ENCODE measurements around the gene BRIP1. TPM values are rescaled to one million over a fixed set of nuclear protein-coding genes. Genes with fewer than 3 reads are reported as not detected.

Gene BRIP1
- total and polyA plus RNA-seq, 10 of the 15 experiments (the other 5 are each of a cell fraction or from before 2014, with no cell fraction given) = 4.0 to 24.2 (median 12.8) TPM

GRCh38 chr17:61816538-61816937 lies 46.8 kb downstream of the BRIP1 start:
- SMC1A ChIA-PET (ENCODE audit: uncharacterized antibody, unreplicated experiment) = interaction anchor here (1.2 to 3.4 kb wide), 4 partner anchors 11 to 293 kb away, joined by 3 to 15 read pairs (median 6); no protein-coding TSS in a partner anchor
- Histone ChIP-seq H2AFZ (ENCODE audit: control insufficient read depth, low read depth, low read length) (peak overlapping the region; percentile 58), H3K4me2 (ENCODE audit: control insufficient read depth, insufficient read depth) (peak overlapping the region; percentile 35; the same call in 1 of the 2 replicates), H3K4me3 (no peak overlapping the region), H3K36me3 (ENCODE audit: control insufficient read depth in 2 of 2, insufficient read depth in 2 of 2, low read length in 1 of 2) (peaks cover 0 to 2% of the 10 kb centered on the region in 2 experiments; a peak in 2 of 4 replicates), H3K9me3 (replicated peaks; ENCODE audit: control insufficient read depth, insufficient read depth, low read length) (peaks cover 4% of the 10 kb centered on the region; the same call in 2 of the 3 replicates), H4K20me1 (ENCODE audit: control insufficient read depth, insufficient read depth) (no peaks in the 10 kb centered on the region), H3K4me1 (ENCODE audit: control insufficient read depth, insufficient read depth, low read length) (peaks cover 5% of the 10 kb centered on the region), H3K27ac (ENCODE audit: control insufficient read depth, insufficient read depth) (peak overlapping the region; percentile 45), H3K27me3 (replicated peaks in 1 of 2; ENCODE audit: control insufficient read depth in 2 of 2, insufficient read depth in 2 of 2, low read length in 1 of 2) (no peaks in the 10 kb centered on the region), H3K9ac (ENCODE audit: control insufficient read depth, insufficient read depth, low read length) (no peak overlapping the region), H3K79me2 (ENCODE audit: control insufficient read depth, insufficient read depth, low read length) (no peaks in the 10 kb centered on the region)
- intact Hi-C loops (cut with micrococcal nuclease; ENCODE audit: unreplicated experiment) = no loop called here
- RAD21 ChIA-PET (ENCODE audit: unreplicated experiment) = interaction anchor here (0.8 to 1.7 kb wide), 2 partner anchors 11 to 52 kb away, joined by 3 to 6 read pairs; no protein-coding TSS in a partner anchor
- in situ Hi-C loops (cut with MboI) = no loop called here
- POLR2A ChIA-PET = interaction anchor here (1.4 to 2.1 kb wide), 2 partner anchors 11 to 31 kb away, joined by 4 to 6 read pairs; no protein-coding TSS in a partner anchor
- CTCF ChIA-PET = interaction anchor here (1.0 kb wide), 1 partner anchor 11 kb away, joined by 4 read pairs; no protein-coding TSS in a partner anchor
- DNase-seq (ENCODE audit: low read depth, low spot score) (no peak), FAIRE-seq (no peak), ATAC-seq (peak; percentile 54; the same call in 2 of the 3 replicates)
- TF ChIP-seq, protein P1, sequence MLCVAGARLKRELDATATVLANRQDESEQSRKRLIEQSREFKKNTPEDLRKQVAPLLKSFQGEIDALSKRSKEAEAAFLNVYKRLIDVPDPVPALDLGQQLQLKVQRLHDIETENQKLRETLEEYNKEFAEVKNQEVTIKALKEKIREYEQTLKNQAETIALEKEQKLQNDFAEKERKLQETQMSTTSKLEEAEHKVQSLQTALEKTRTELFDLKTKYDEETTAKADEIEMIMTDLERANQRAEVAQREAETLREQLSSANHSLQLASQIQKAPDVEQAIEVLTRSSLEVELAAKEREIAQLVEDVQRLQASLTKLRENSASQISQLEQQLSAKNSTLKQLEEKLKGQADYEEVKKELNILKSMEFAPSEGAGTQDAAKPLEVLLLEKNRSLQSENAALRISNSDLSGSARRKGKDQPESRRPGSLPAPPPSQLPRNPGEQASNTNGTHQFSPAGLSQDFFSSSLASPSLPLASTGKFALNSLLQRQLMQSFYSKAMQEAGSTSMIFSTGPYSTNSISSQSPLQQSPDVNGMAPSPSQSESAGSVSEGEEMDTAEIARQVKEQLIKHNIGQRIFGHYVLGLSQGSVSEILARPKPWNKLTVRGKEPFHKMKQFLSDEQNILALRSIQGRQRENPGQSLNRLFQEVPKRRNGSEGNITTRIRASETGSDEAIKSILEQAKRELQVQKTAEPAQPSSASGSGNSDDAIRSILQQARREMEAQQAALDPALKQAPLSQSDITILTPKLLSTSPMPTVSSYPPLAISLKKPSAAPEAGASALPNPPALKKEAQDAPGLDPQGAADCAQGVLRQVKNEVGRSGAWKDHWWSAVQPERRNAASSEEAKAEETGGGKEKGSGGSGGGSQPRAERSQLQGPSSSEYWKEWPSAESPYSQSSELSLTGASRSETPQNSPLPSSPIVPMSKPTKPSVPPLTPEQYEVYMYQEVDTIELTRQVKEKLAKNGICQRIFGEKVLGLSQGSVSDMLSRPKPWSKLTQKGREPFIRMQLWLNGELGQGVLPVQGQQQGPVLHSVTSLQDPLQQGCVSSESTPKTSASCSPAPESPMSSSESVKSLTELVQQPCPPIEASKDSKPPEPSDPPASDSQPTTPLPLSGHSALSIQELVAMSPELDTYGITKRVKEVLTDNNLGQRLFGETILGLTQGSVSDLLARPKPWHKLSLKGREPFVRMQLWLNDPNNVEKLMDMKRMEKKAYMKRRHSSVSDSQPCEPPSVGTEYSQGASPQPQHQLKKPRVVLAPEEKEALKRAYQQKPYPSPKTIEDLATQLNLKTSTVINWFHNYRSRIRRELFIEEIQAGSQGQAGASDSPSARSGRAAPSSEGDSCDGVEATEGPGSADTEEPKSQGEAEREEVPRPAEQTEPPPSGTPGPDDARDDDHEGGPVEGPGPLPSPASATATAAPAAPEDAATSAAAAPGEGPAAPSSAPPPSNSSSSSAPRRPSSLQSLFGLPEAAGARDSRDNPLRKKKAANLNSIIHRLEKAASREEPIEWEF (IDR thresholded peaks at IDR 0.05; ENCODE audit: insufficient replicate concordance, low read depth, low read length) = no peak
- TF ChIP-seq ZNF384 (IDR thresholded peaks at IDR 0.05; ENCODE audit: borderline replicate concordance, low read depth, low read length) = peak; percentile 54; the same call in 1 of the 2 replicates
- TF ChIP-seq ATF7 (IDR thresholded peaks at IDR 0.05; ENCODE audit: low read depth) = no peak
- peak; percentile 52 for TF ChIP-seq JUNB (IDR thresholded peaks at IDR 0.05)
- no peak for TF ChIP-seq KDM1A (IDR thresholded peaks at IDR 0.05; ENCODE audit: borderline replicate concordance)
- TF ChIP-seq SPI1 (IDR thresholded peaks at IDR 0.05; ENCODE audit: borderline replicate concordance, insufficient read depth, low read depth, low read length) = peak; percentile 74
- no peak for TF ChIP-seq BACH1 (IDR thresholded peaks at IDR 0.05; ENCODE audit: borderline replicate concordance)
- TF ChIP-seq, protein P2, sequence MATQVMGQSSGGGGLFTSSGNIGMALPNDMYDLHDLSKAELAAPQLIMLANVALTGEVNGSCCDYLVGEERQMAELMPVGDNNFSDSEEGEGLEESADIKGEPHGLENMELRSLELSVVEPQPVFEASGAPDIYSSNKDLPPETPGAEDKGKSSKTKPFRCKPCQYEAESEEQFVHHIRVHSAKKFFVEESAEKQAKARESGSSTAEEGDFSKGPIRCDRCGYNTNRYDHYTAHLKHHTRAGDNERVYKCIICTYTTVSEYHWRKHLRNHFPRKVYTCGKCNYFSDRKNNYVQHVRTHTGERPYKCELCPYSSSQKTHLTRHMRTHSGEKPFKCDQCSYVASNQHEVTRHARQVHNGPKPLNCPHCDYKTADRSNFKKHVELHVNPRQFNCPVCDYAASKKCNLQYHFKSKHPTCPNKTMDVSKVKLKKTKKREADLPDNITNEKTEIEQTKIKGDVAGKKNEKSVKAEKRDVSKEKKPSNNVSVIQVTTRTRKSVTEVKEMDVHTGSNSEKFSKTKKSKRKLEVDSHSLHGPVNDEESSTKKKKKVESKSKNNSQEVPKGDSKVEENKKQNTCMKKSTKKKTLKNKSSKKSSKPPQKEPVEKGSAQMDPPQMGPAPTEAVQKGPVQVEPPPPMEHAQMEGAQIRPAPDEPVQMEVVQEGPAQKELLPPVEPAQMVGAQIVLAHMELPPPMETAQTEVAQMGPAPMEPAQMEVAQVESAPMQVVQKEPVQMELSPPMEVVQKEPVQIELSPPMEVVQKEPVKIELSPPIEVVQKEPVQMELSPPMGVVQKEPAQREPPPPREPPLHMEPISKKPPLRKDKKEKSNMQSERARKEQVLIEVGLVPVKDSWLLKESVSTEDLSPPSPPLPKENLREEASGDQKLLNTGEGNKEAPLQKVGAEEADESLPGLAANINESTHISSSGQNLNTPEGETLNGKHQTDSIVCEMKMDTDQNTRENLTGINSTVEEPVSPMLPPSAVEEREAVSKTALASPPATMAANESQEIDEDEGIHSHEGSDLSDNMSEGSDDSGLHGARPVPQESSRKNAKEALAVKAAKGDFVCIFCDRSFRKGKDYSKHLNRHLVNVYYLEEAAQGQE (IDR thresholded peaks at IDR 0.05; ENCODE audit: low read depth, low read length) = no peak
- TF ChIP-seq NFIC (IDR thresholded peaks at IDR 0.05; ENCODE audit: low read depth, low read length) = 0 out of 2 replicates have a peak, but pooled peaks have one; percentile 35
- no peak for TF ChIP-seq IKZF2 (IDR thresholded peaks at IDR 0.05)
- BruUV-seq (replicated peaks) = no TSS peak
- WGBS (ENCODE audit: insufficient coverage, insufficient replicate concordance, low lambda C conversion rate, missing lambda C conversion rate) = 23% methylated on average over 4 of the region's 4 CpGs
